Right renal pelvis (tissue), 4 donors: ENCODE measurements around the gene KIFC1. TPM values are rescaled to one million over a fixed set of nuclear protein-coding genes. Genes with fewer than 3 reads are reported as not detected.
"Not testable (repeated sequence)": the region's sequence is repeated elsewhere in the genome, so short reads cannot be mapped to it uniquely, and the experiment has no call there.

Experiments
- DNase-seq, 4 donors: peaks; one replicate each; pipeline ENCODE4 v3.0.0-alpha.2; 2013; ENCODE audit warnings: low read depth in 4 of 4, low spot score in 3 of 4, missing footprints in 1 of 4
- polyA plus RNA-seq, 4 donors: library from polyadenylated mRNA; unstranded; fragments of 120-200 nt; gene quantifications; one replicate each; pipeline ENCODE4 v1.2.1, GENCODE V29; 2013; ENCODE audit not compliant: insufficient read length in 4 of 4

KIFC1 gene, protein sequence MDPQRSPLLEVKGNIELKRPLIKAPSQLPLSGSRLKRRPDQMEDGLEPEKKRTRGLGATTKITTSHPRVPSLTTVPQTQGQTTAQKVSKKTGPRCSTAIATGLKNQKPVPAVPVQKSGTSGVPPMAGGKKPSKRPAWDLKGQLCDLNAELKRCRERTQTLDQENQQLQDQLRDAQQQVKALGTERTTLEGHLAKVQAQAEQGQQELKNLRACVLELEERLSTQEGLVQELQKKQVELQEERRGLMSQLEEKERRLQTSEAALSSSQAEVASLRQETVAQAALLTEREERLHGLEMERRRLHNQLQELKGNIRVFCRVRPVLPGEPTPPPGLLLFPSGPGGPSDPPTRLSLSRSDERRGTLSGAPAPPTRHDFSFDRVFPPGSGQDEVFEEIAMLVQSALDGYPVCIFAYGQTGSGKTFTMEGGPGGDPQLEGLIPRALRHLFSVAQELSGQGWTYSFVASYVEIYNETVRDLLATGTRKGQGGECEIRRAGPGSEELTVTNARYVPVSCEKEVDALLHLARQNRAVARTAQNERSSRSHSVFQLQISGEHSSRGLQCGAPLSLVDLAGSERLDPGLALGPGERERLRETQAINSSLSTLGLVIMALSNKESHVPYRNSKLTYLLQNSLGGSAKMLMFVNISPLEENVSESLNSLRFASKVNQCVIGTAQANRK
- polyA plus RNA-seq, result 10 to 100 TPM; 35.4 to 39.6 (median 38.3) TPM

DNA sequence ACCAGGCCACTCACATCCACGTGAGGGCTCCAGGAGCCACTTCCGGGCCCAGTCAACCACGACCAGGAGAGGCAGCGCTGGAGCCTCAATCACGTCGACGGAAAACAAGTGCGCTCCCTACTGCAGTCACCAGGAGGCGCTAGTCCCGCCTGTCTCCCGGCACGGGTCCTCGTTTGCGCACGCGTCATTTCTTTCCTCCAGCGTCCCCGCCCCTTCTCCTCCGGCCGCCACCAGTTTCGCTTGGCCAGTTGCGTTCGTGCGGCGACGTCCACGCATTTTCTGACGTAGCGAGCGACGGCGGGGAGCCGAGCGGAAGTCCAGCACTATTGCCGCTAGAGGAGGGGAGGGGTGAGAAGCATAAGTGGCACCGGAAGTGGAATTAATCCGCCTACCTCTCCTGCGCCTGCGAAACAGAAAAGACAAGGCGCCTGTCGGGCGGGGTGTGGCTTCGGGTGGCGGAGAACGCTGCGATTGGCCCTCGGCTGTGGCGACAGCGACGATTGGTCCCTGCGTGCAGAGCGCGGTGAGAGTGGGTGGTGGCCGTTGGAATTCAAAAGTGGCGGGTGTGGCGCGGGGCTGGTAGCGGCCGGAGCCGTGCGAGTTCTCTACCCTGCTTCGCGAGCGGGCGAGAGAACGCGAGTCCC, at the start of gene KIFC1:
Gene KIFC1, plus strand, starts transcription at position 546 of the 644 bp plus-strand sequence. CDS start 163 bp downstream, outside the sequence.
- DNase-seq, result peak; percentile 98 to 99 (median 99)

DNA sequence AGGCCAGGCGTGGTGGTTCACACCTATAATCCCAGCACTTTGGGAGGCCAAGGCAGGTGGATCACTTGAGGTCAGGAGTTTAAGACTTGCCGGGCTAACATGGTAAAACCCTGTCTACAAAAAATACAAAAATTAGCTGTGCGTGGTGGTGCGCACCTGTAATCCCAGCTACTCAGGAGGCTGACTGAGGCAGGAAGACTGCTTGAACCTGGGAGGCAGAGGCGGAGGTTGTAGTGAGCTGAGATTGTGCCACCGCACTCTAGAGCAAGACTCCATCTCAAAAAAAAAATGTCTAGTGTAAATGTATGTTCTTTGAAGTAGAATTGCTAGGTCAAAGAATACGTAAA, 48.0 kb upstream of the KIFC1 start:
- DNase-seq, result not testable (repeated sequence)

DNA sequence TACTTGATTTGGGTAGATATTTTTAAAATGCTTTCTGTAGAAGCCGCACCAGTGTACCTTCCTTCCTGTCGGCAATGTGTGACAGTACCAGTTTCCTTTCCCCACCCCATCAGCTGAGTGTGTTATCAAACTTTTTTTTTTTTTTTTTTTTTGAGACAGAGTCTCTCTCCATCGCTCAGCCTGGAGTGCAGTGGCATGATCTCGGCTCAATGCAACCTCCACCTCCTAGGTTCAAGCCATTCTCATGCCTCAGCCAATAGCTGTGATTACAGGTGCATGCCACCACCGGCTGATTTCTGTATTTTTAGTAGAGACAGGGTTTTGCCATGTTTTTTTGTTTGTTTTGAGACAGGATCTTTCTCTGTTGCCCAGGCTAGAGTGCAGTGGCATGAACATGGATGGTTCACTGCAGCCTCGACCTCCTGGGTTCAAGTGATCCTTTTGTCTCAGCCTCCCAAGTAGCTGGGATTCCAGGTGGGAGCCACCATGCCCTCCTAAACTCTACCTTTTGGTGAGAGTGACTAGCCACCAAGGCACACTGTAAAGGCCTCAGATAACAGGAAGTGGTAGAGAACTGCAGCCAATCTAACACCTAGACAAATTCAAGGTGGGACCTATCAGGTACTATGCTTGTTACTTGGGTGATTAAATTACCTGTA, 47.5 kb upstream of the KIFC1 start:
- no peak for DNase-seq

- peak; percentile 25 to 54 (median 52) for DNase-seq
Measured at GRCh38 chr6:33344701-33345697, 46.6 kb upstream of the KIFC1 start.

DNA sequence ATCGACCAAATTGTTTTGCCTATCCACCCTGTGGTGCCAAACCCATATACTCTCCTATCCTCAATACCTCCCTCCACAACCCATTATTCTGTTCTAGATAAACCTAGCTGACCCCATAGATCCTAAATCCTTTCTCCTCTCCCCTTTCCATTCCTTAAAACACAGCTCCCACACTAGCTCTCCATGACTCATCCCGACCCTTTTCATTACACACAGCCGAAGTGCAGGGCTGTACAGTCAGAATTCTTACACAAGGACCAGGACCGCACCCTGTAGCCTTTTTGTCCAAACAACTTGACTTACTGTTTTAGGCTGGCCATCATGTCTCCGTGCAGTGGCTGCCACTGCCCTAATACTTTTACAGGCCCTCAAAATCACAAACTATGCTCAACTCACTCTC, 44.7 kb upstream of the KIFC1 start:
- DNase-seq, result not testable (repeated sequence)

DNA sequence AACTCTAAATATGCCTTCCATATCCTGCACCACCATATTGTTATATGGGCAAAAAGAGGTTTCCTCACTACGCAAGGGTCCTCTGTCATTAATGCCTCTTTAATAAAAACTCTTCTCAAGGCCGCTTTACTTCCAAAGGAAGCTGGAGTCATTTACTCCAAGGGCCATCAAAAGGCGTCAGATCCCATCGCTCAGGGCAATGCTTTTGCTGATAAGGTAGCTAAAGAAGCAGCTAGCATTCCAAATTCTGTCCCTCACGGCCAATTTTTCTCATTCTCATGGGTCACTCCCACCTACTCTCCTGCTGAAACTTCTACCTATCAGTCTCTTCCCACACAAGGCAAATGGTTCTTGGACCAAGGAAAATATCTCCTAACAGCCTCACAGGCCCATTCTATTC, 43.8 kb upstream of the KIFC1 start:
- no peak for DNase-seq

- not testable (repeated sequence) for DNase-seq
Measured at GRCh38 chr6:33355860-33356259, 35.8 kb upstream of the KIFC1 start.

DNA sequence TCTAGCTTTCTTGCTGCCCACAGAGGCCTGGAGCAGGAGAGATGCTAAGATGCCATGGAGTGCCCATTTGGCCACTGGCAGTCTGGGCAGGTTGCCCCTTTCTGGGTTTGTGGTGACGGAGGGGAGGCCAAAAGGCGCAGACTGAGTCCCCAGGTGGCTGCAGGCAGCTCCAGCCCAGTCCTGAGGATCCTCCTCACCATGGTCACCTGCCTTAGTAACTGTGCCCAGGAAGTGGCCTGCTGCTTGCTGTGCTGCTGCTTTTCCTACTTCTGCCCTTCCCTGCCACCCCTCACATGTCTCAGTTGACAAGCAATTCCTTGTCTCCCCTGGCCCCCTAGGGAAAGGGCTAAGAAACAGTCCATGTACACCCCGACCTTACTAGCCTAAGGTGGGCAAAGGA, 35.3 kb upstream of the KIFC1 start:
- no peak for DNase-seq

DNA sequence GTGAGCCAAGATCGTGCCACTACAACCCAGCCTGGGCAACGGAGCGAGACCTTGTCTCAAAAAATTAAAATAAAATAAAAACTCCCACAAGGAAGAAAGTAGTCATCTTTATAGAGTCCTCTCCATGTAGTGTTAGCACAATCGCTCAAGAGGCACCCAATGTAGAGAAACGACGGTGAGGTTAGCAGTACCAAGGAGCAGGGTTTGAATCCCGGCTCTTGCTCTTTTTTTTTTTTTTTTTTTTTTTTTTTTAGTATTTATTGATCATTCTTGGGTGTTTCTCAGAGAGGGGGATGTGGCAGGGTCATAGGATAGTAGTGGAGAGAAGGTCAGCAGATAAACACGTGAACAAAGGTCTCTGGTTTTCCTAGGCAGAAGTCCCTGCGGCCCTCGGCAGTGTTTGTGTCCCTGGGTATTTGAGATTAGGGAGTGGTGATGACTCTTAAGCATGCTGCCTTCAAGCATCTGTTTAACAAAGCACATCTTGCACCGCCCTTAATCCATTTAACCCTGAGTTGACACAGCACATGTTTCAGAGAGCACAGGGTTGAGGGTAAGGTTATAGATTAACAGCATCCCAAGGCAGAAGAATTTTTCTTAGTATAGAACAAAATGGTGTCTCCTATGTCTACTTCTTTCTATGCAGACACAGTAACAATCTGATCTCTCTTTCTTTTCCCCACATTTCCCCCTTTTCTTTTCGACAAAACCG, 34.3 kb upstream of the KIFC1 start:
- DNase-seq, result not testable (repeated sequence)

DNA sequence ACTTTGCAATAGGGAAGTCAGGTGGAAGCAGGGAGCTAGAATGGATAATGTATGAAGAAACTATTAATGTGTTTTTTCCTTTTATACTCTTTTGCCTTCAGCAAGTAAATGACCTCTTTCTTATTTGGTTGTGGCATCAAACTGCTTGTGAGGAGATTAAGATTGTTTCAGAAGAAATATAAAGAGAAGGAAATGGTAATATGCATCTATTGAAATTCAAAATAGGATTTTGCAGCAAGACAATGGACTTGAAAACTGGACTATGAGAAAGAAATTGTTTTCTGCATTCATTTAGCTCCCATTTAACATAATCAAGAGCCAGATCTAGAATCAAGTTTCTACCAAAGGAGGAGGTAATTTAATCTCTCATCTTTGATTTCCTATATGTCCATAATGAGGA, 32.3 kb upstream of the KIFC1 start:
- no peak for DNase-seq

DNA sequence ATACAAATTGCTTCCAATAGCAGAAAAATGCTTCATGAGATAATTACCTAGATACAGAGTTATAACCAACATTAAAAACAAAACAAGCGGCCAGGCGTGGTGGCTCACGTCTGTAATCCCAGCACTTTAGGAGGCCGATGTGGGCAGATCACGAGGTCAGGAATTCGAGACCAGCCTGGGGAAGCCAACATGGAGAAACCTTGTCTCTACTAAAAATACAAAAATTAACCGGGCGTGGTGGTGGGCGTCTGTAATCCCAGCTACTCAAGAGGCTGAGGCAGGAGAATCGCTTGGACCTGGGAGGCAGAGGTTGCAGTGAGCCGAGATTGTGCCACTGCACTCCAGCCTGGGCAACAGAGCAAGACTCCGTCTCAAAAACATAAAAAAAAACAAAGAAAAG, 28.1 kb upstream of the KIFC1 start:
- DNase-seq, result not testable (repeated sequence)

DNA sequence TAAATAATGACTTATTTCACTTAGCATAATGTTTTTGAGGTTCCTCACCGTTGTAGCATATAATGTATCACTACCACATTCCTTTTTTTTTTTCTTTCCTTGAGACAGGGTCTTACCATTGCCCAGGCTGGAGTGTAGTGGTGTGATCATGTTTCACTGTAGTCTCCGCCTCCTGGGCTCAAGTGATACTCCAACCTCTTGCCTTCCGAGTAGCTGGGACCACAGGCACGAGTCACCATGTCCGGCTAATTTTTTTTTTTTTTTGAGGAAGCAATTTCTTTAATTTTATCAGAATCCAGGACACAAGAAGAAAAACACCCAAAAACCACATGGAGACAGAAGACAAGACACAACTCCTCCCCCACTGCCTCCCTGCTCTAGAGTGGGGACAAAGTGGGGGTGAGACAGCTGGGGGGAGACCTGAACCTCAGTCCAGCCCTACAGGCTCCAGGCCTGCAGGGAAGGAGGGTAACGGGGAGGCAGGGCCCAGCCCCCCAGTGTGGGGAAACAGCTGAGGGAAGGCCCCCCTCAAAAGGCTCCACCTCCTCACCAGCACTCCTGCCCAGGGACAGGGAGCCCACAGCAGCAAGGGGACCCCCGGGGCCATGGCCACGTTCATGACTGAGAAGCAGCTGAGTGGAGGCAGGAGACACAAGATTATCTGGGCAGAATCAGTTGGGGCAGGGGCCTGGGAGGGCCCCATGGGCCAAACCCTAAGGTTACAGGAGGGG, 27.0 kb upstream of the KIFC1 start:
- peak in 2 of 4 donors; percentile 32 to 54 for DNase-seq

DNA sequence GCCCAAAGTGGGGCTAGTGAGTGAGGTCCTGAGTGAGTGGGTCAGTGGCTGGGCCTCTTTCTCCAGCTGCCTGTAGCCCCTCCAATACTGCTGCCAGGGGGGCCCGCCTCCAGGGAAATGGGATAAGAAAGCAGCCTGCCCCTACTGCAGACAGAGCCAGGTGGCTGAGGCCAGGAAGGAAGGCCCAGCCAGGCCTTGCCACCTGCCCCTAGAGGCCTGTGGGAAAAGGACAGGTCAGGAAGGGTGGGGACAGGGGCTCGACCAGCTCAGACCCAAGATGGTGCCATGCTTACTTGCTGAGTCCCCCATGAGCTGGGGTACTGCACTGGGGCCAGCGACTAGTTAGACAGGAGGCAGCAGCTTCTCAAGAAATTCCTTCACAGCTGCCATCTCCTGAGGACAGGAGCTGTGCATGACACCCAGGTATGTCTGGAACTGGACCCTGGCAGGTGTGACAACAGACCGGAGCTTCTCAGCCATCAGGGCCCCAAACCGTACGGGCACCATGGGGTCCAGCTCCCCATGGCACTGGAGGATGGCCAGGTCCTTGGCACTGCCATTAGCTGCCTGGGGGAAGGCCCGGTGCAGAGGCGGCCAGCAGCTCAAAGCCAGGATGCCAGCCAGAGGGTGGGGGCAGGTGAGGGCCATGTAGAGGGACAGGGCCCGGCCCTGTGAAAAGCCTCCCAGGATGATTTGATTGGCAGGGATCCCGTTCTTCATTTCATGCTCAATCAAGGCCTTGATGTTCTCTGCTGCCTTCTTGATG, 26.2 kb upstream of the KIFC1 start:
- DNase-seq, result not testable (repeated sequence)

DNA sequence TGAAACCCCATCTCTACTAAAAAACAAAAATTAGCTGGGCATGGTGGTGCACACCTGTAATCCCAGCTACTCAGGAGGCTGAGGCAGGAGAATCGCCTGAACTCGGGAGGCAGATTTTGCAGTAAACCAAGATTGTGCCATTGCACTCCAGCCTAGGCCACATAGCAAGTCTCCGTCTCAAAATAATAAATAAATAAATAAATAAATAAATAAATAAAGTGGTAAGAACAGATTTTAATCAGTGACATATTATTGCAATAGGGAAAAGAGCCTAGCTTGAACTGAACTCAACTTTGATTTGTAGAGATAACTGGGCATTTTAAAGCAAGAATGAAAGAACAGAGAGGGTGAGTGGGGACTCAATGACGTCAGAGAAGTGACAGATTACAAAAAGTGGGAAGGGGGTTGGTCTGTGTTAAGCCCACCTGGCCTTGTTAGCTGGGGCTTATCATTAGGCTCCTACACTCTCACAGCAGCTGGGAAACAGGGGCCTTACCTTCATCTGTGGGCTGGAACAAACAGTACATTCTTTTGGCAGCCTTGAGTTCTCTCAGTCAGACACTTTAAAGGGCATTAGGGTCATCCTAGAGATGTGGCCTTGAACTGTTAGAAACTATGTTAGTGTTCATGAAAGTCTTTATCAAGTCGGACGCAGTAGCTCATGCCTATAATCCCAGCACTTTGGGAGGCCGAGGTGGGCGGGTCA, 24.5 kb upstream of the KIFC1 start:
- DNase-seq, result no peak

DNA sequence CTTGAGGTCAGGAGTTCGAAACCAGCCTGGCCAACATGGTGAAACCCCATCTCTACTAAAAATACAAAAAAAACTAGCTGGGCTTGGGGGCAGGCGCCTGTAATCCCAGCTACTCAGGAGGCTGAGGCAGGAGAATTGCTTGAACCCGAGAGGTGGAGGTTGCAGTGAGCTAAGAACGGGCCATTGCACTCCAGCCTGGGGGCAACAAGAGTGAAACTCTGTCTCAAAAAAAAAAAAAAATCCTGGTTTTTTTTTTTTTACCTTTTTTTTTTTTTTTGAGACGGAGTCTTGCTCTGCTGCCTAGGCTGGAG, 24.0 kb upstream of the KIFC1 start:
- DNase-seq, result not testable (repeated sequence)

DNA sequence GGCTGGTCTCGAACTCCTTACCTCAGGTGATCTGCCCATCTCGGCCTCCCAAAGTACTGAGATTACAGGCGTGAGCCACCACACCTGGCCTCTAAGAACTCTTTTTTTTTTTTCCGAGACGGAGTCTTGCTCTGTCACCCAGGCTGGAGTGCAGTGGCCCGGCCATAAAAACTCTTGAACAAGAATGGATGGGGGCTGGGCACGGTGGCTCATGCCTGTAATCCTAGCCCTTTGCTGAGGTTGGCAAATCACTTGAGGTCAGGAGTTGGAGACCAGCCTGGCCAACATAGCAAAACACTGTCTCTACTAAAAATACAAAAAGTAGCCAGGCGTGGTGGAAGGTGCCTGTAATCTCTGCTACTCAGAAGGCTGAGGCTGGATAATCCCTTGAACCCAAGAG, 19.7 kb upstream of the KIFC1 start:
- not testable (repeated sequence) for DNase-seq

DNA sequence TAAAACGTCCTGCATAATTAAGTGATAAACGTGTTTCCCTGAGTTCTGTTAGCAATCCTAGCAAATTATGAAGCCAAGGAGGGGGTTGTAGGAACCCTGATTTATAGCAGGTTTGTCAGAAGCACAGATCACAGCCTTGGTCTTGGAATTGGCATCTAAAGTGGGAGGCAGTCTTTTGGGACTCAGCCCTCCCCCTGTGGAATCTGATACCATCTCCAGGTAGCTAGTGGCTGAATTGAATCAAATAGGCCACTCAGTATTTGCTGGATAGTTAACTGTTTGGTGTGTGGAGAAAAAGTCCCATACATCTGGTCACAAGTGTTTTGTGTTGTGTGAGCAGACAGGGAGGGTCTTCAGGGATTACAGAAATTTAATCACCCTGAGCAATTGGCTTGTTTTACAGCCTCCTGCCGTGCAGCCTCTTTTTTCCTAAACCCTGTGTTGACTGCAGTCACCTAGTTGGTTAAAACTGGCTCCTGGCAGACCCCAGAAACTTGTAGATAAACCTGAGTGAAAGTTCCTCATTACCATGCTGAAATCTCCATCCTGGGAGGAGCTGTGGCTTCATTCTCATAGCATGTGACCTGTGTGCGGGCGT, 19.0 kb upstream of the KIFC1 start:
- DNase-seq, result no peak
